Right lobe of liver (tissue), 4 donors: Measurements from ENCODE around the gene TUFM.

Source experiments
- POLR2A ChIP-seq: fragments of 450-650 bp; IDR thresholded peaks from one replicate; pipeline ENCODE4 v1.6.1; 2017; ENCODE audit warnings: antibody characterized with exemption, mild to moderate bottlenecking
- TF ChIP-seq, protein P1 (sequence below), 4 donors: fragments of 200-600 bp in 3 of 4; fragments of 450-650 bp in 1 of 4; IDR thresholded peaks; one replicate each; pipeline versions ENCODE4 v1.5.1 to v1.8.0; 2016 to 2022; ENCODE audit warnings: antibody characterized with exemption in 4 of 4, mild to moderate bottlenecking in 2 of 4
- donor health status: DM: no; HTN: no; CAD: no.
- donor health status: DM: no; HTN: no; CAD: no.
- donor health status: DM: no; HTN: yes; CAD: no.

DNA sequence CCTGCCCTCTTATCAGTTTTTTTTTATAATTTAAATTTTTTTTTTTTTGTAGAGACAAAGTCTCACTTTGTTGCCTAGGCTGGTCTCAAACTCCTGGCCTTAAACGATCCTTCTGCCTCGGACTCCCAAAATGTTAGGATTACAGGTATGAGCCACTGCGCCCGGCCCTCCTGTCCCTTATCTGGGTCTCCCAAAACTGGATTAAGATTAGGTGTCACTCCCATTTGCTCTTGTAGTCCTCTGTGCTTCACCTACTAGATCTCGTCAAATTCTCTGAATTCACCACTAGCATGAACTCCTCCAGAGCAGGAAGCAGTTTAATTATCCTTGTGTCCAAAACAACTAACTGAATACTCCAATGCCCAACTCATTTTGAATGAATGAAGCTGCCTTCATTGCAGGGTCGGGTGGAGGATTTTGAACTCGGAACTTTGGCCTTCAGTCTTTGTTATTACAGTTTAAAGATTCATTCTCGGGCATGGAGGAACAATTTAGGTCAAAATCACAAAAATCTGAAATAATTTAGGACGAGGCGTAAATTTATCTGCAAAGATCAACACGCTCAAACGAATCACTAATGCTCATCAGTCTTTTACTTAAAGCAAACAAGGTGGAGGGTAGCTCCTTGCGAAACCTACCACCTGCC, 24.2 kb downstream of the TUFM start:
- TF ChIP-seq, protein P1, sequence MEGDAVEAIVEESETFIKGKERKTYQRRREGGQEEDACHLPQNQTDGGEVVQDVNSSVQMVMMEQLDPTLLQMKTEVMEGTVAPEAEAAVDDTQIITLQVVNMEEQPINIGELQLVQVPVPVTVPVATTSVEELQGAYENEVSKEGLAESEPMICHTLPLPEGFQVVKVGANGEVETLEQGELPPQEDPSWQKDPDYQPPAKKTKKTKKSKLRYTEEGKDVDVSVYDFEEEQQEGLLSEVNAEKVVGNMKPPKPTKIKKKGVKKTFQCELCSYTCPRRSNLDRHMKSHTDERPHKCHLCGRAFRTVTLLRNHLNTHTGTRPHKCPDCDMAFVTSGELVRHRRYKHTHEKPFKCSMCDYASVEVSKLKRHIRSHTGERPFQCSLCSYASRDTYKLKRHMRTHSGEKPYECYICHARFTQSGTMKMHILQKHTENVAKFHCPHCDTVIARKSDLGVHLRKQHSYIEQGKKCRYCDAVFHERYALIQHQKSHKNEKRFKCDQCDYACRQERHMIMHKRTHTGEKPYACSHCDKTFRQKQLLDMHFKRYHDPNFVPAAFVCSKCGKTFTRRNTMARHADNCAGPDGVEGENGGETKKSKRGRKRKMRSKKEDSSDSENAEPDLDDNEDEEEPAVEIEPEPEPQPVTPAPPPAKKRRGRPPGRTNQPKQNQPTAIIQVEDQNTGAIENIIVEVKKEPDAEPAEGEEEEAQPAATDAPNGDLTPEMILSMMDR (IDR thresholded peaks at IDR 0.05), result no peak
- no peak for TF ChIP-seq POLR2A
